A549 (cell line): ENCODE measurements around the gene CCR9. TPM values are rescaled to one million over a fixed set of nuclear protein-coding genes. Genes with fewer than 3 reads are reported as not detected.

Experiments
- ATAC-seq, 2 experiments: fragments of 200-7000 bp in 1 of 2; fragments of >200 bp in 1 of 2; cut with Nextera tagmentation in 1 of 2; cut with Tn5 transposase in 1 of 2; 3 replicates each; pipeline versions ENCODE4 v1.8.0 to v1.9.1; 2018 to 2020; ENCODE audit warnings: mild to moderate bottlenecking in 1 of 2, moderate library complexity in 1 of 2
- CTCF ChIA-PET: fragments of 300-600 bp; sonication (Branson Sonifier 250); formaldehyde crosslinking; extraction: SDS; loops from one replicate; lab custom pipeline; 2021; ENCODE audit warnings: antibody characterized with exemption, inconsistent platforms; lab: Yijun Ruan, JAX
- POLR2A ChIA-PET: fragments of 350-600 bp; formaldehyde crosslinking; extraction: SDS; loops from one replicate; lab custom pipeline; 2021; ENCODE audit warnings: antibody characterized with exemption, inconsistent platforms; lab: Yijun Ruan, JAX
- DNase-seq, 2 experiments: peaks; one replicate each; pipeline versions ENCODE4 v3.0.0 to v3.0.0-alpha.2; 2011 to 2016; ENCODE audit warnings: low read depth in 1 of 2, low spot score in 1 of 2
- FAIRE-seq: peaks from 2 replicates; lab custom pipeline; 2011; peaks lifted over from hg19 to GRCh38; lab: Jason Lieb, UNC
- H3K27ac ChIP-seq, 2 experiments: fragments of >200 bp; sonication (Bioruptor Twin); formaldehyde crosslinking; 3 replicates each; pipeline ENCODE4 v1.5.1; 2016 to 2017
- H3K4me1 ChIP-seq: fragments of >200 bp; sonication (Bioruptor Twin); formaldehyde crosslinking; 3 replicates; pipeline ENCODE4 v1.6.1; 2016
- H3K4me2 ChIP-seq: fragments of >200 bp; sonication (Bioruptor Twin); formaldehyde crosslinking; 3 replicates; pipeline ENCODE4 v1.6.1; 2016
- H3K4me3 ChIP-seq: fragments of >200 bp; sonication (Bioruptor Twin); formaldehyde crosslinking; 3 replicates; pipeline ENCODE4 v1.5.1; 2016
- H3K9me3 ChIP-seq: fragments of >200 bp; sonication (Bioruptor Twin); formaldehyde crosslinking; 3 replicates; pipeline ENCODE4 v1.6.1; 2016
- BHLHE40 ChIP-seq: IDR thresholded peaks from 2 replicates; pipeline ENCODE4 v1.6.1; 2012; ENCODE audit warnings: low read depth, low read length, inconsistent platforms
- CEBPB ChIP-seq, 2 experiments: fragments of >200 bp in 1 of 2; sonication (Bioruptor Twin) in 1 of 2; formaldehyde crosslinking in 1 of 2; IDR thresholded peaks; 2 replicates each; pipeline ENCODE4 v1.6.1; 2012 to 2016
- CHD2 ChIP-seq: fragments of 150-350 bp; IDR thresholded peaks from 2 replicates; pipeline ENCODE4 v1.6.1; 2014; ENCODE audit warnings: low read length; ENCODE audit not compliant: partially characterized antibody
- CTCF ChIP-seq: fragments of >200 bp; sonication (Bioruptor Twin); formaldehyde crosslinking; IDR thresholded peaks from 3 replicates; pipeline ENCODE4 v1.5.1; 2016
- E2F6 ChIP-seq: IDR thresholded peaks from 2 replicates; pipeline ENCODE4 v1.6.1; 2012; ENCODE audit warnings: low read depth, borderline replicate concordance
- GATA3 ChIP-seq: IDR thresholded peaks from 2 replicates; pipeline ENCODE4 v1.6.1; 2012; ENCODE audit warnings: borderline replicate concordance
- HOXA7 ChIP-seq: fragments of 250-450 bp; sonication (Bioruptor Pico); IDR thresholded peaks from 2 replicates; pipeline ENCODE4 v1.5.0; 2020; ENCODE audit warnings: mild to moderate bottlenecking, moderate library complexity
- HOXB5 ChIP-seq: fragments of 250-450 bp; sonication (Bioruptor Pico); IDR thresholded peaks from 2 replicates; pipeline ENCODE4 v1.5.0; 2020; ENCODE audit warnings: mild to moderate bottlenecking, moderate library complexity
- JUN ChIP-seq, 2 experiments: fragments of >200 bp; sonication (Bioruptor Twin); formaldehyde crosslinking; IDR thresholded peaks; 2 replicates in 1 of 2; 3 replicates in 1 of 2; pipeline ENCODE4 v1.6.1; 2016 to 2017
- JUNB ChIP-seq: fragments of >200 bp; sonication (Bioruptor Twin); formaldehyde crosslinking; IDR thresholded peaks from 2 replicates; pipeline ENCODE4 v1.6.1; 2016
- MAFK ChIP-seq: fragments of 450-650 bp; IDR thresholded peaks from 2 replicates; pipeline ENCODE4 v1.6.1; 2014; ENCODE audit not compliant: partially characterized antibody
- NPAS2 ChIP-seq: fragments of 250-450 bp; sonication (Bioruptor Pico); IDR thresholded peaks from 2 replicates; pipeline ENCODE4 v1.8.0; 2022; ENCODE audit warnings: mild to moderate bottlenecking, moderate library complexity, borderline replicate concordance
- PHF8 ChIP-seq: fragments of 200-600 bp; sonication (generic); IDR thresholded peaks from 2 replicates; pipeline ENCODE4 v1.6.1; 2016; ENCODE audit warnings: low read depth, mild to moderate bottlenecking, antibody characterized with exemption, moderate library complexity, borderline replicate concordance
- POLR2A ChIP-seq: IDR thresholded peaks from 2 replicates; pipeline ENCODE4 v1.6.1; 2012; ENCODE audit warnings: mild to moderate bottlenecking, low read length
- SREBF2 ChIP-seq: fragments of 450-650 bp; IDR thresholded peaks from 2 replicates; pipeline ENCODE4 v1.6.1; 2014; ENCODE audit warnings: mild to moderate bottlenecking, moderate library complexity
- ZSCAN20 ChIP-seq: fragments of 250-450 bp; sonication (Bioruptor Pico); IDR thresholded peaks from 2 replicates; pipeline ENCODE4 v1.8.0; 2022; ENCODE audit warnings: mild to moderate bottlenecking, moderate library complexity
- WGBS: methylation state at CpG from one replicate; pipeline ENCODE4 v1.1.6; 2017; ENCODE audit errors: missing lambda C conversion rate; 5-methylcytosine and 5-hydroxymethylcytosine counted together
- polyA minus RNA-seq: library from RNA; depleted of rRNA, polyadenylated mRNA; stranded (reverse); fragments of >200 nt; gene quantifications from 2 replicates; pipeline ENCODE4 v1.2.3, GENCODE V29; 2011; rRNA and poly(A)+ RNA removed
- polyA plus RNA-seq, 4 experiments: library from polyadenylated mRNA; depleted of rRNA in 3 of 4; stranded (reverse); fragments of >200 nt; fragmentation: RNase III in 1 of 4; extraction: RNeasy Plus Mini Kit Qiagen cat#74134 plus additional on column Dnase treatment in 1 of 4; gene quantifications; 2 replicates in 3 of 4; 3 replicates in 1 of 4; pipeline ENCODE4 v1.2.3, GENCODE V29; 2011 to 2017

CCR9 gene
- polyA plus RNA-seq (2011; rRNA removed) (not detected in 2 replicates), polyA plus RNA-seq (2017; fragmentation: RNase III; extraction: RNeasy Plus Mini Kit Qiagen cat#74134 plus additional on column Dnase treatment) (not detected in 3 replicates), polyA minus RNA-seq (not detected in 2 replicates)
- not detected in 2 replicates for polyA plus RNA-seq (2012; cell fraction: cytosol; rRNA removed)
- polyA plus RNA-seq (2012; cell fraction: nucleus; rRNA removed) = not detected in 2 replicates

GRCh38 chr3:45885979-45886705 is at the start of gene CCR9:
Gene CCR9 (plus strand): TSS chr3:45886543. CDS start chr3:45894934, 8,391 bp downstream.
- ChIA-PET CTCF (interaction anchor here (0.6 to 1.3 kb wide), 2 partner anchors 43 to 630 kb away, joined by 3 to 5 read pairs; no protein-coding TSS in a partner anchor), POLR2A (no interaction called here)
- H3K4me1 ChIP-seq = no peaks in the 10 kb centered on the region
- no peak within 1 kb of the TSS for H3K27ac ChIP-seq
- 65% methylated on average over 9 of the region's 9 CpGs for WGBS
- H3K4me2 ChIP-seq = no peak within 1 kb of the TSS
- DNase-seq (no peak), FAIRE-seq (no peak), ATAC-seq (no peak)
- no peak for TF ChIP-seq HOXA7 (CRISPR knock-in tag)
- TF ChIP-seq JUN (IDR thresholded peaks at IDR 0.05) = no peak
- TF ChIP-seq POLR2A = 0 out of 2 replicates have a peak, but pooled peaks have one; percentile 8
- H3K9me3 ChIP-seq = no peaks in the 10 kb centered on the region
- H3K4me3 ChIP-seq = no peak within 1 kb of the TSS

GRCh38 chr3:45838466-45838865 is 47.9 kb upstream of the CCR9 start:
- no peak overlapping the region for H3K4me2 ChIP-seq
- ChIA-PET POLR2A (no interaction called here), CTCF (no interaction called here)
- no peaks in the 10 kb centered on the region for H3K4me1 ChIP-seq
- no peak for DNase-seq
- WGBS = 86% methylated on average over 1 of the region's 1 CpG
- H3K4me3 ChIP-seq = no peak overlapping the region
- ATAC-seq = no peak
- no peak for FAIRE-seq
- no peak overlapping the region for H3K27ac ChIP-seq
- TF ChIP-seq HOXB5 (CRISPR knock-in tag) = no peak
- TF ChIP-seq CEBPB (IDR thresholded peaks at IDR 0.05) = no peak
- TF ChIP-seq MAFK = no peak
- no peak for TF ChIP-seq GATA3
- 0 out of 3 replicates have a peak, but pooled peaks cover 2% of the 10 kb centered on the region for H3K9me3 ChIP-seq

- 0 out of 3 replicates have a peak, but pooled peaks cover 2% of the 10 kb centered on the region for H3K9me3 ChIP-seq
- H3K27ac ChIP-seq = peak overlapping the region; percentile 62 to 77
- no peaks in the 10 kb centered on the region for H3K4me1 ChIP-seq
- peak in 1 of 2 experiments; percentile 16 for DNase-seq
- ChIA-PET POLR2A (no interaction called here), CTCF (interaction anchor here (1.3 to 1.9 kb wide), 3 partner anchors 10 to 801 kb away, joined by 3 to 9 read pairs (median 7); no protein-coding TSS in a partner anchor)
- WGBS = 3% methylated on average over 15 of the region's 15 CpGs
- peak overlapping the region; percentile 68 for H3K4me2 ChIP-seq
- peak; percentile 46 to 59; a peak in 5 of 6 replicates for ATAC-seq
- peak overlapping the region; percentile 98 for H3K4me3 ChIP-seq
- TF ChIP-seq CTCF = no peak
- no peak for TF ChIP-seq NPAS2 (CRISPR knock-in tag)
- no peak for TF ChIP-seq JUNB
- TF ChIP-seq CHD2 = no peak
- TF ChIP-seq ZSCAN20 (CRISPR knock-in tag) = no peak
- no peak for TF ChIP-seq PHF8
- TF ChIP-seq E2F6 = no peak
- no peak for TF ChIP-seq BHLHE40
- TF ChIP-seq SREBF2 = no peak
- no peak for FAIRE-seq
Measured at GRCh38 chr3:45841420-45841756, 45.0 kb upstream of the CCR9 start.
